Islet of Langerhans (tissue), 1 donor: ENCODE measurements around the gene RAB11FIP2.
A peak's percentile ranks its signal among the peaks of the same experiment; 100 is the strongest.

Experiments
- FAIRE-seq: peaks from one replicate; lab custom pipeline; 2011; peaks lifted over from hg19 to GRCh38; lab: Jason Lieb, UNC

RAB11FIP2 gene

DNA sequence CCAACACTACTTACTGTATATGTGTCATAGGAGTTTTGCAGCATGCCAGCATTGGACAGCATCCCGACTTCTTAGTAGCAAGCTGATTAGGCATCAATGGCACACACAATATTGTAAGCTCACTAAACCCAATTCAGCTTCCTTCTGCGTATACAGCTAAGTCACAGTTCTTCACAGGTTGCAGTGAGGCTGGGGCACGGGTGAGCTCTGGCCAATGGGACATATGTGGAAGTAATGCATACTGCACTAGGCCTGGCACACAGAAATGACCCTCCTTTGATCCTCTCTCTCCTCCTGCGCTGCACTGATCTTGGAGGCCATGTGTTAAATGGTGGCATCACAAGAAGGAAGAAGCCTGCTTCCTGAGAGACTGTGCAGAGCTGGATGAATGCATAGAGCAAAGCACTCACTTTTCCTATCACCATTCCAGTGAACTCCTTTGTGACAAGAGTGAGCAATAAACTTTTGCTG, 11.9 kb downstream of the RAB11FIP2 start:
- FAIRE-seq: no peak

DNA sequence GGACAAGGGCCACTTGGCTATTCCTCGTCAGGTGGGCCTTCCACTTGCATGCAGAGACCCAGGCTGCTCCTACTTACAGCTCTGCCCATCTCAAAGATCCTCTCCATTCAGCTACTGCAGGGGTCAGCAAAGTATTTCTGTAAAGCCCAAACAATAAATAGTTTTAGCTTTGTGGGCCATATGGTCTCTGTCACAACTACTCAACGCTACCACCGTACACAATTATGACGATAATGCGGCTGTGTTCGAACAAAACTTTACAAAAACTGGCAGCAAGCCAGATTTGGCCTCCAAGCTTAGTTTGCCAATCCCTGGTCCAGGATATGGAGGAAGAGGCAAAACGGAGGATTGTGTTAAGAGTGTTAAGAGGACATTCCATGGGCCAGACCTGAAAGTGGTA, 12.8 kb downstream of the RAB11FIP2 start:
- FAIRE-seq: no peak

DNA sequence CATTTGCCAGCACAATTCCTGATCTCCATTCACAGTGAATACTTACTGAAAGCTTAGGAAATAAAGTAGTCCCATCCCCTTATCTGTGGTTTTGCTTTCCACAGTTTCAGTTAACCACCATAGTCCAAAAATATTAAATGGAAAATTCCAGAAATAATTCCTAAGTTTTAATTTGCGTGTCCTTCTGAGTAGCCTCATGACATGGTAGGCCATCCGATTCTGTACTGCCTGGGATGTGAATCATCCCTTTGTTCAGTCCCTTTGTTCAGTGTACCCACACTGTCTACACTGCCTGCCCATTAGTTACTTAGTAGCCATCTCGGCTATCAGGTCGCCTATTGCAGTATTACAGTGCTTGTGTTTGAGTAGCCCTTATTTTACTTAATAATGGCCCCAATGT, 14.2 kb downstream of the RAB11FIP2 start:
- no peak for FAIRE-seq

DNA sequence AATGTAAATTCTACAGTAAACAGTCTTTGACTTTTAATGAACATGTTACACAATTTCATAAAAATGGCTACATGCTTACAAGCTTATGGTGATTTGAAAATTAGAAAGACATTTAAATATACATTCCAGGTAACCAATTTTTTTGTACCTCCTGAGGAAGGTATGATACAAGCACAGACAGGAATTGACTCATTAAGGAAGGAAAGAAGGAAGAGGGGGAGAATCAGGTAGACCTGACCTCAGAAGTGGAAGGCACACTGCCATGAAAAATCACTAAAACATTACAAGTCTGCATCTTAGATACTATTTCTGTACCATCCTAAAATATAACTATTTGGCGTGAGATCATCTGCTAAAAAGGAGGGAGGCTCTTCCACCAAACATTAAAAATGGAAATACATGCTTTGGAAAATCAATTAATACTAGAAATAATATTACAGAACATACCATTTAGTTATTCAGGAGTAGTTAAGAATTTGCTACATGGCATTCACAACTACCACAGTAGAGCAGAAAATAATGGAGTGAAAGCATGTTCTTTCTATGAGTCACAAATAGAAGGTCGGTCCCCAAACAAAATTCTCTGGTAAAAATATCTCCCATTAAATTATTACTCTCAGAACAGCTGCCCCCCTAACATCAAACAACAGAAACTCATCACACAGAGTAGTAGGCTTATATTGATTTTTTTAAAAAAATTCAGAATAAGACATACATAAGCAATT, 15.2 kb downstream of the RAB11FIP2 start:
- FAIRE-seq: peak; percentile 72

DNA sequence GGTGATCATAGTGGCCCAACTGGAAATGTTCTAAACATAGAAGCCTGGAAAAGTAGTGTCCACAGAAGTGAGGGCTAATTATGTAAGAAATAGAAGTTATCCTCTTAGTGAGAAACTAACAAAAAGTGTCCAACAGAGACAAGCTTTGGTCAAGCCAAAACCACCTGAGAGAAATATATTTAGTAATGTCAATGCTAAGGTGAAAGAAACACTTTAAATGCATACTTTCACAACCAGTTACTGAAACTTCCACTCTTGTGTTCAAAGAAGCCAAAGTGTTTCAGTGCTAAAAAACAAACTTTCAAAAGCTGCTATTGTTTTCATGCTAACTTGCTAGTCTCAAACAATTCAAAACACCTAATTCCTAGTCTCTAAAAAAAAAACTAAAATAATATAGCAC, 18.1 kb downstream of the RAB11FIP2 start:
- no peak for FAIRE-seq

DNA sequence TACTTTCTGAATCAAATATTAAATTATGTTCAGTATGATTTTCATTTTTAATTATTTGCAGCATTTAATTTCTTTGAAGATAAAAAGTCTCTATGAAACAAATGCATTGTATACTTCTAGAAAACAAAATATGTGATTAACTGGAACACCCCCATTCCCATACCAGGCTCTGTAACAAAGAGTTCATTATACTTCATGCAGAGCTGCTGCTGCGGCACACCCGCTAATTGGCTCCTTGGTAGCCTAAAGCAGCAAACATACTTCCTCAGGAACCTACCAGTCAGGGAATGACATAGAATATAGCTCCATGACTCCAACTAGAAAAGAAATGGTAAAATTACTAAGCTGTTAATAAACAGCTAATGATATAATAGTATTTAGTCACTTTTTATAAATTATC, 19.3 kb downstream of the RAB11FIP2 start:
- FAIRE-seq: no peak

DNA sequence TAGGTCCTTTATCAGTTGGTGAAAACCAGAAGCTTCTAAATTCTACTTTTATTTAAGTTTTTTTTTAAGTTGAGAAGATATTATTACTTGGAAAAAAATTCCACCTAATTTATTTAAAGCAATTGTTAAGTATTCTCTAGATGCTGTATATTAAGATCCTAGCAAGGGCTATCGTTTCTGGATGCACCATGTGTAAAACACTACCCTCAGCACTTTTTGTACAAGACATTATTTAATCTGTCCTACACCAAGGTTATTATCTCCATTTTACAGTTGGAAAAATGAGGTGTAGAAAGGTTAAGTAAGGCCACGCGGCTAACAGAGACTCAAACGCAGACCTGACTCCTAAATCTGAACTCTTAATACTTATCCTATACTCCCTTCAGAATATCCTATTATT, 19.8 kb downstream of the RAB11FIP2 start:
- FAIRE-seq: no peak

DNA sequence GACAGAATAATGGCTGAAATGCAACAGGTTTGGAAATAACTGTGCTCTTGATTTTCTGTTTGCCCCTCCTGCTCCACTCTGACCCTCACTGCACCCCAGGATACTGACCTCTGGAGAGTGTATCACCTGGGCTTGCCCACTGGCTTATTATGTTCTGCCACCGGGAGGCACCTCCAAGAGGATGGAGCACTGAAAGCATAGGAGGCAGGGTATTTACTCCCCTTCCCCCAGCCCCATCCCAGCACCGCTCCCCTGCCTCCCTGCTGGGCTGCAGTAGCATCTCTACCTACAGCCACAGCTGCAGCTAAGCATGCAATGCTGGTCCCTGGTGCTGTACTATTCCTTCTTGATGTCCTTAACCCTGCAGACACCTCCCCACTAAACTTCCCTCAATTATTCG, 26.4 kb downstream of the RAB11FIP2 start:
- FAIRE-seq: no peak

DNA sequence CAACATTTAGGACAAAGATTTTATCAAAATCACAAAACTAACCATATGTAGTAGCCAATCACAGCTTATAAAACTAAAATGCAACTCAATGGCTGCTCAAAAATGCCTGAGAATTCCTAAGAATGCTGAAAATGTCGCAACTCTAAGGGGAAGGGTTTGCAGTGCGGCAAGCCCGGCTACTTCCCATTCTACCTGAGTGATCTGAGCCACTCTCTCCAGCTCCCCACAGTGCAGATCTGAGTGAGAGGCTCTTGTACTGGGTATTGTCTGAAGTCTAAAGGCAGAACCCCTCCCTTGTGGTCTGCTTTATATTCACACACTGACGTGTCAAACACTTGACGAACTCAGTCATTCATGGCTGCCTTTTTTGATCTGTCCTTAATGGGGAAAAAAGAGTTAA, 28.9 kb downstream of the RAB11FIP2 start:
- no peak for FAIRE-seq

DNA sequence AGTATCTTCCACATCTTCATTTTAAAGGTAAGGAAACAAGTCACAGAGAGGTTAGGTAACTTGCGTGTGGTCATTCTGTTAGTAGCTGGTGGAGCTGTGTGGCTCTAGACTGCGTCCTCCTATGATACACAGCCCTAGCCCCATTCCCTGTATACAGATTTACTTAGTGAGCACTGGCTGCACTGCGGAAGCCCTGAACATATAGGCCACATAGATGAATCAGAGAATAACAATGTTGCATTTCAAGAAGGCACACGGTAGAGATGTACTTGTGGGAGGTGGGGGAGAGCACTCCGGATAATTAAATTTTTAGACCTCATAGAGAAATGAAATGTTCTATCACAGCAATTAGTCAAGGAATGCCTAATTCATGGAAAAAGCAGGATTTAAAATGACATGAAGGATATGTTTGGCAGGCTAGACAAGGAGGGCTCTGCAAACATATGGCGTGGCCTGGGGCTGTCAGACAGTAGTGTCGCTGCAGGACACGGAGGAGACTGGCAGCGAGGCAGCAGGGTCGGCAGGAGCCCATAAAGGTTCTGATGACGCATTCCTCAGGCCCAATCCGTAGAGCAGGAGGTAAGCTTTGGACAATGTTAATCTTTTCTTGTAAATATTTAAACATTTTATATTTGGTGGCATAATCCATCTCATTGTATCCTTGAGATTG, 29.5 kb downstream of the RAB11FIP2 start:
- no peak for FAIRE-seq

DNA sequence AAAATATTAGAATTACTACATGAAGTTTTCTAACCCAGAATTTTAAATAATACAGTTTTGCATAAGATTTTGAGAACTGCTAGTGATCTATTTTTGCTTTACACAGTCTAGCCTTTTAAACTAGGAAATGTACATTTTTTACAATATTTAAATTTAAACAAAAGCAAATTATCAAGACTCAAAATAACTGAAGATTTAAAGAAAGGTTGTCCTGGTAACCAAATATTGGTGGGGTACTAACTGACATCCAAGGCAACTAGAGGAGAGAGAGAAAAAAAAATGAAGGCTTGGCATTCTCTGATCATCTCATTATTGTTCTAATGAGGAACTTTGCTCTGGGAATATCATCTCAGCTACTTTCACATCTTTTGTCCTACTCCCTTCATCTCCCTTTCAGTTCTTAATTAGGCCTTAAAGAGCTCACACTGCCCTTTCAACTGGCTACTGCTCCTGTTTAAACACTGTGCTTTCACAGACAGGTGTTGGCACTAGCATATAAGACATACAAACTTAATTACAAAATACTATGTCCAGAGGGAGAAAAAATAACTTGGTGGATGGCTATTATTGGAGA, 33.7 kb downstream of the RAB11FIP2 start:
- peak; percentile 64 for FAIRE-seq

DNA sequence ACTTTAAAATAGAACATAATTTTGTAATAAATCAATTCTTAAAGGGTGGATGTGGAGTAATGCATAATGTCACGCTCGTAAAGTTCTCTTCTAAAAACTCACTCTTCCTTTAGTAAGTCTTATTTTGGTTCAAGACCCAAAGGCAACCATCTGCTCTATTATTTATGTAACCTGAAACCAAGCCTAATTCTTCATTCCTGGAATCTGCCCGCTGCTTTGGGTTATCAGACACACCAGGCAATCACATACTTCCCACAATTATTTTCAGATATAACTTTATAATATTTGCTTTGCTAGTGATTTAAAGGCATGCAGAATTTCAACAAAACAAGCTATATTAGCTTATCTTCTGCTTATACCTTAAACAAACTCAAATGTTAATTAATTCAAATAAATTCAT, 39.0 kb downstream of the RAB11FIP2 start:
- FAIRE-seq: no peak

DNA sequence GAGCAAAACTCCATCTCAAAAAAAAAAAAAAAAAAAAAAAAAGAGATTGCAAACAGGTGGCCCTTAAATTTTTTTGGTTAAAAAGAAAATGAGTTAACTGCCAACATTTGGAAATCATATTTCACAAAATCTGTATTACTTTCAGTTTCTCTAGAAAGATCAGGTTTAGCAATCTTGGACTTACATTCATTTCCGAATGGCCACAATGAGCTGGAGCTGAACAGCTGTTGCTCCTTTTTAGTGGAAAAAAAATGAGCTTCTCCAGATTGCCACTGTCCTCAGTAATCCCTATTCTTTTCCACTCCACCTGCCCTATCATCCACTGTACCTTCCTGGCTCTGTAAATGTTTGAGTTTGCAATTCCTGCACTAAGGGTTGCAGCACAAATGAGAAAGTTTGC, 43.6 kb downstream of the RAB11FIP2 start:
- no peak for FAIRE-seq

DNA sequence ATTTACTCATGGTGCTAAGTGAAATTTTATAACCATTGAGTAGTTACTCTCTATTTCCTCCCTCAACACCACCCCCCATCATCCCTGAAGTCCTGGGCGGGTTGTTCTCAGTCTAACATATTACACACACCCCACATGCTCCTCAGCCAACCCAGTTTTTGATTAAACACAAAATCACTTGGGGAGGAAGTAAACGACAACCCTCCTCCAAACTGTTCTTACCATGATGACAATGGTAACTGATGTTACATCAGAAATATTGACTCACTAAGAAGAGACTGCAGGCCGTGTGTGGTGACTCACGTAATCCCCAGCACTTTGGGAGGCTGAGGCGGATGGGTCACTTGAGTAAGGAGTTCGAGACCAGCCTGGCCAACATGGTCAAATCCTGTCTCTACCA, 44.2 kb downstream of the RAB11FIP2 start:
- FAIRE-seq: no peak

DNA sequence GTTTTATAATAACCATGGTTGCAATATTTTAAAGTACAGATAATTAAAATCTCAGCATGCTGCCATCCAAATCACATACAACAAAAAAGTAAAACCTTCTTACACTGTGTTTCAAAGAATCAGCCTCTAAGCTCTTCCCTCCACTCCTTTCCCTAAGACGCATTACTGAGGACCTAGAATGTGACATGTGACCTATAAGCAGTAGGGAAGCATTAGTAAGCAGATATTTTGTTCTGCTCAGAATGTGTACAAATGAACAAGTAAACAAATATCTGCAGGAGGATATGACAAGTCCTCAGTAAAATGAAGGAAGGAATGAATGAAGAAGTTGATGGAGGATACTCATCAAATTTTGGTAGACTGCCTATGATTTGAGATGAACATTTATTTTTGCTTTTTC, 49.1 kb downstream of the RAB11FIP2 start:
- no peak for FAIRE-seq

DNA sequence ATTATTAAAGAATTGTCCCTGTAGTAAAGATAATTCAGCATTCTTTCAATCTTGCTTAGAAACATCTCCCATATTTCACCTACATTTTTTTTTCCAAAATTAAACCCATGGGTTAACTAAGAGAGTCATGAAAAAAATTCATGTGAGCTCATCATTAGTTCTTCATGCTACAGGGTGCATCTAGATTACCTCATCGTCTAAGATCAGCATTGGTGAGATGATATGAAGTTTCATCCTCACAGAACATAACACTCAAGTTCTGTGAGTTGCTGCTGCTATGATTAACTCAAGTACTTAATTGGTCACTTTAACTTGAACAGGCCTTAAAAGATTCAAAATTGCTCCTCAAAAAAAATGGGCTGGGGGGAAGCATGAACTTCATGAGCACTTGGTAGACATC, 50.0 kb downstream of the RAB11FIP2 start:
- no peak for FAIRE-seq

DNA sequence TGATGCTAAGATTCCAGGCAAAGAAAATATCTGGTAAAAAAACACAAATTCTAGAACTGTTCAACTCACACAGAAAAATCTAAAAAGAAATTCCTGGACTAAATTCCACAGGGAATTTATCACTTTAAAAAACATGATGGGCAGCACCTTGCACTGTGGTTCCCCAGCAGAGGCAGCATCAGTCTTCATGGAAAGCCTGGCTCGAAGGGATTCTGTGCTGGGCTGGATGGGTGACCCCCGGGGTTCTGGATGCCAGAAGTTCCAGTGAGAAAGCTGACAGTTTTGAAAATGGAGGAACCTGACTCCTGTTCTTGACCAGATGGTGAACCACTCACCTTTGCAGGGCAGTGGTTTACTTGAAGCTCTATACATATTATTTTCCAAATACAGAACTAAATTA, 52.0 kb downstream of the RAB11FIP2 start:
- no peak for FAIRE-seq

DNA sequence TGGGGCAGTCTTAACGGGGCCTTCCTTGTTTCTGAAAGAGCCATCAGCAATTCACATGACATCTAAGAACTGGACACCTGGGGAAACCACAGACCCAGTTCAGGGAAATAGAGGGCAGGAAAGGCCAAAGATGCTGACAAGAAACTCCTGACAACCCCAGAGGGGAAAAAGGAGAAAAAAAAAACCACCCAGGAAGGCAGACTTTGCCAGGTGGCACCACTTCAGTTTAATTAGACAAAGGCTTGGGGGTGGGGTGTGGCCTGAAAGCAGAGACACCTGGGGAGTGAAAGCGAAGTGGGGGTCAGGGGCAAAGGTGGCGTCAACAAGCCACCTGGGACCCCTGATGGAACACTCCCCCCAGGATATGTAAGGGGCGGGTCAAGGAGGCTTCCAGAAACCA, 53.6 kb downstream of the RAB11FIP2 start:
- FAIRE-seq: no peak

DNA sequence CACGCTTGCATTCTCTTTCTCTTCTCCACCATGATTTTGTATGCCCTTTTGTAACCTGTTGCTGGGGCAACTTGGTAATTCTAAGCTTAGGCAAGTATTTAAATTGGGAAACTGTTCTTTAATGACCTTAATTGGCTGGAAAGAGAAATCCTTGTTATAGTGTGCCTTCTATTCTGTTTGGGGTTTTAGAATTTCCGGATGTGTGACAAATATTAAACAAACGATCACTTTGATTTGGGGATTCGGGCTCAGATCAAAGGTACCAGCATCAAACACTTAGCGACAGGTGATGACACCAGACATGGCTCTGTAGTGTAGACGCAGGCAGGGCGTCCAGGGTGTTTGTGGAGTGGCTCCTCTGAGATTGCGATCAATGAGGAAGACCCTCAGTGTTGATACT, 55.0 kb downstream of the RAB11FIP2 start:
- no peak for FAIRE-seq

DNA sequence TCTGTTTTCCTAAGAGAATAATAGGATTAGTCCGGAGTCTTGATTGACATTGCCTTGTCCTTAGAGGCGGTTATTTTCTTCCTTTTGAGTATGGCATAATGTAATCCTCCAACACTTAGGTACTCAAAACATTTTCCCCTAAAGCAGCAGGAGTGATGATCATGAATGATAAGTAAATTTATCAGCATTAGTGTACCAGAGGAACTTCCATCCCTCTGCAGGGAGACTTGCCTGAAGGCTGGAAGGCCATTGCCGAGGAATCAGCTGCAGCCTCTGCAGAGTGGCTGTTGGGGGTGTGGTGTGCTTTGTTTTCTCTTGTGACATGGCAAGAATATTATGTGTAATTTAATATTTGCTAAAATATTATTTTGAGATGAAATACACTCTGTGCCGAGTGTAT, 56.8 kb downstream of the RAB11FIP2 start:
- no peak for FAIRE-seq

DNA sequence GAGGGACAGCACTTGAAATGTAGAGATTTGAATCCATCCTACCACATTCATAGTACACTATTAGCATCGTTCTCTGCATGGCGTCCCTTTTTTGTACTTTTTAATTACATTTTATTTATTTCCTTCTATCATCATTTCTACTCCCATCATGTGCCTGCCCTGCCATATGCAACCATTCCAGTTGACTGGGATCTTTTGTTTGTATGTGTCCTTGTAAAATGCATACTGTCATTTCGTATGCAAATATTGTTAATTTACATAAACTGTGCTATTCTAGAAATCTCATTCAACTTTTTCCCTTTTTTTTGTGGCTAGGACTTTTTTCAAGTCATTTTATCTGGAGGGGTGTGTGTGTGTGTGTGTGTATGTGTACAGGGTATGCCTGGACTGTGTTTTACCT, 57.9 kb downstream of the RAB11FIP2 start:
- FAIRE-seq: no peak

DNA sequence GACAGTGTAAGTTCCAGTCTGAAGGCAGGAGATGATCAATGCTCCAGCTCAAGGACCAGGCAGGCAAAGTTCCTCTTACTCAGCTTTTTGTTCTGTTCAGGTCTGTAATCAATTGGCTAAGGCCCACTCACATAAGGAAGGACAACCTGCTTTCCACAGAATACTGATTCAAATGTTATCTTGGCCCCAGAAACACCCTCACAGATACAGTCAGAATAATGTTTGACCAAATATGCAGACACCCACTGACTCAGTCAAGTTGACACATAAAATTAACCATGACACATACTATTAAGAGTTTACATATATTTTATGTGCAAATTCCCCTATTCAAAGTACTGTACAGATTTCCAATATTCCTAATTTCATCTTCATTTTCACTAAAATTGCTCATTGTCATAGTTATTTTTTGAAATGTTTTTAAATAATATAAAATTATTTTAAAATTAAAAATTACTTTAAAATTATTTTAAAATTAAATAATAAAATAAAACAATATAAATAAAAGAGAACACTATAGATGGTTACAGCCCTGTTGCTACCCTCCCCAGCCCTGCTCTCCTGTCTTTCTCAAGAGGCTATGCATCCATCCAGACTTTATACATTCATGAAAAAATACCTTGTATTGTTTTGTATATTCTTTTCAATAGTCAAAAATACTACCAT, 59.4 kb downstream of the RAB11FIP2 start:
- no peak for FAIRE-seq

DNA sequence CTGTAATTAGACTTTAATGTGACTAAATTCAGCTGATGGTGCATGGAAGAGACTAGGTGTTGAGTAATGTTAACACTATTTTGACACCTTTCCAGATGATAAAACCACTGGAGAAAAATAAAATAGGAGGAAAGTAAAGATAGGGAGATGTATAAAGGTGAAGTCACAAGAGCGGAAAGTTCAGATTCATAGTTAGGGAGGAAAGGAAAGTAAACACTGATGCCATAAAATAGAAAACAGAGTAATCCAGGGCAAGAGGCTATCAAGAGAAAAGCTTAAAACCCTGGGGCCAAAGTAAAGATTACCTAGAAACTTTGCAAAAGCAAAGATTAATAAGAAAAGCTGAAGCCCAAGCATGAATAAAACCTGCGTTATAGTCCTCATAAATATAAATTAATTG, 62.8 kb downstream of the RAB11FIP2 start:
- no peak for FAIRE-seq
